OCI-LY7 (cell line): ENCODE data around the gene CLSTN1.

ENCODE experiments used
- EZH2phosphoT487 ChIP-seq: fragments of 200-600 bp; sonication (generic); IDR thresholded peaks from 2 replicates; pipeline ENCODE4 v1.6.1; 2018; ENCODE audit warnings: low read depth, borderline replicate concordance, mild to moderate bottlenecking, mixed run types, antibody characterized with exemption, low read length, moderate library complexity, mixed read lengths
- TF ChIP-seq, protein P1 (sequence below): fragments of 200-600 bp; sonication (generic); conservative IDR thresholded peaks from 2 replicates; pipeline ENCODE4 v1.5.1; 2014; ENCODE audit warnings: mild to moderate bottlenecking, antibody characterized with exemption, low read length, moderate library complexity, mixed read lengths

GRCh38 chr1:9763914-9764313 is 59.9 kb downstream of the CLSTN1 start:
- TF ChIP-seq, protein P1, sequence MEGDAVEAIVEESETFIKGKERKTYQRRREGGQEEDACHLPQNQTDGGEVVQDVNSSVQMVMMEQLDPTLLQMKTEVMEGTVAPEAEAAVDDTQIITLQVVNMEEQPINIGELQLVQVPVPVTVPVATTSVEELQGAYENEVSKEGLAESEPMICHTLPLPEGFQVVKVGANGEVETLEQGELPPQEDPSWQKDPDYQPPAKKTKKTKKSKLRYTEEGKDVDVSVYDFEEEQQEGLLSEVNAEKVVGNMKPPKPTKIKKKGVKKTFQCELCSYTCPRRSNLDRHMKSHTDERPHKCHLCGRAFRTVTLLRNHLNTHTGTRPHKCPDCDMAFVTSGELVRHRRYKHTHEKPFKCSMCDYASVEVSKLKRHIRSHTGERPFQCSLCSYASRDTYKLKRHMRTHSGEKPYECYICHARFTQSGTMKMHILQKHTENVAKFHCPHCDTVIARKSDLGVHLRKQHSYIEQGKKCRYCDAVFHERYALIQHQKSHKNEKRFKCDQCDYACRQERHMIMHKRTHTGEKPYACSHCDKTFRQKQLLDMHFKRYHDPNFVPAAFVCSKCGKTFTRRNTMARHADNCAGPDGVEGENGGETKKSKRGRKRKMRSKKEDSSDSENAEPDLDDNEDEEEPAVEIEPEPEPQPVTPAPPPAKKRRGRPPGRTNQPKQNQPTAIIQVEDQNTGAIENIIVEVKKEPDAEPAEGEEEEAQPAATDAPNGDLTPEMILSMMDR = no peak
- TF ChIP-seq EZH2phosphoT487 = no peak
